Endodermal cell (in vitro differentiated cells): ENCODE data around the gene PHLDB2. TPM values are rescaled to one million over a fixed set of nuclear protein-coding genes. Genes with fewer than 3 reads are reported as not detected.
A peak's percentile ranks its signal among the peaks of the same experiment; 100 is the strongest.

ENCODE experiments used
- DNase-seq: peaks from one replicate; pipeline ENCODE4 v3.0.0-alpha.2; 2017
- H3K27ac ChIP-seq: 2 replicates; pipeline ENCODE4 v1.5.1; 2013; ENCODE audit warnings: mild to moderate bottlenecking, low read depth, low read length, moderate library complexity
- H3K27me3 ChIP-seq: 2 replicates; pipeline ENCODE4 v1.6.1; 2013; ENCODE audit warnings: mild to moderate bottlenecking, low read length, moderate library complexity; ENCODE audit not compliant: insufficient read depth, control insufficient read depth, poor library complexity, severe bottlenecking
- H3K36me3 ChIP-seq: 2 replicates; pipeline ENCODE4 v1.7.0; 2013; ENCODE audit warnings: mild to moderate bottlenecking, low read length, moderate library complexity; ENCODE audit not compliant: control insufficient read depth, insufficient read depth
- H3K4me1 ChIP-seq: one replicate; pipeline ENCODE4 v1.7.0; 2013; ENCODE audit warnings: low read length; ENCODE audit not compliant: control insufficient read depth, insufficient read depth
- H3K4me3 ChIP-seq: 2 replicates; pipeline ENCODE4 v1.5.1; 2013; ENCODE audit warnings: mild to moderate bottlenecking, low read length, moderate library complexity
- H3K9ac ChIP-seq: 2 replicates; pipeline ENCODE4 v1.6.1; 2013; ENCODE audit warnings: mild to moderate bottlenecking, low read length, moderate library complexity; ENCODE audit not compliant: poor library complexity, severe bottlenecking; ENCODE audit errors: extremely low read depth
- H3K9me3 ChIP-seq: 2 replicates; pipeline ENCODE4 v1.6.1; 2013; ENCODE audit warnings: mild to moderate bottlenecking, low read length, moderate library complexity; ENCODE audit not compliant: control insufficient read depth
- H3K27ac Mint-ChIP-seq: 2 replicates; pipeline ENCODE4 v1.8.0; 2020; ENCODE audit warnings: mixed read lengths
- H3K27me3 Mint-ChIP-seq: 2 replicates; pipeline ENCODE4 v1.8.0; 2021; ENCODE audit warnings: mild to moderate bottlenecking, mixed read lengths; ENCODE audit not compliant: insufficient read depth
- H3K36me3 Mint-ChIP-seq: 2 replicates; pipeline ENCODE4 v1.8.0; 2020; ENCODE audit warnings: low read depth, mixed read lengths
- H3K4me1 Mint-ChIP-seq: 2 replicates; pipeline ENCODE4 v1.8.0; 2020; ENCODE audit warnings: mixed read lengths
- H3K4me3 Mint-ChIP-seq: 2 replicates; pipeline ENCODE4 v1.8.0; 2020; ENCODE audit warnings: mild to moderate bottlenecking, moderate library complexity, mixed read lengths
- H3K9me3 Mint-ChIP-seq: 2 replicates; pipeline ENCODE4 v1.8.0; 2020; ENCODE audit warnings: mild to moderate bottlenecking, mixed read lengths
- WGBS, 2 experiments: methylation state at CpG; one replicate each; pipeline versions ENCODE4 v1.1.5 to v1.1.7; 2013; ENCODE audit warnings: missing lambda C conversion rate in 2 of 2, mixed read lengths in 1 of 2; ENCODE audit not compliant: insufficient coverage in 1 of 2, insufficient read length in 1 of 2; 5-methylcytosine and 5-hydroxymethylcytosine counted together
- total RNA-seq, 2 donors: library from RNA; stranded (reverse); fragmentation: NEBNext Ultra II Directional in 1 of 2; extraction: Animal tissue kit (Norgen Biotek cat#: 25700) in 1 of 2; gene quantifications; 2 replicates in 1 of 2; 3 replicates in 1 of 2; pipeline ENCODE4 v1.2.1, GENCODE V29; 2021
- TF ChIP-seq, protein P1 (sequence below): fragments of 200-600 bp; sonication (generic); conservative IDR thresholded peaks from 2 replicates; pipeline ENCODE4 v1.5.0; 2021; ENCODE audit warnings: antibody characterized with exemption, mild to moderate bottlenecking

PHLDB2 gene
- total RNA-seq, 2 donors from 2014 or later: 59.5 to 67.4 TPM

DNA sequence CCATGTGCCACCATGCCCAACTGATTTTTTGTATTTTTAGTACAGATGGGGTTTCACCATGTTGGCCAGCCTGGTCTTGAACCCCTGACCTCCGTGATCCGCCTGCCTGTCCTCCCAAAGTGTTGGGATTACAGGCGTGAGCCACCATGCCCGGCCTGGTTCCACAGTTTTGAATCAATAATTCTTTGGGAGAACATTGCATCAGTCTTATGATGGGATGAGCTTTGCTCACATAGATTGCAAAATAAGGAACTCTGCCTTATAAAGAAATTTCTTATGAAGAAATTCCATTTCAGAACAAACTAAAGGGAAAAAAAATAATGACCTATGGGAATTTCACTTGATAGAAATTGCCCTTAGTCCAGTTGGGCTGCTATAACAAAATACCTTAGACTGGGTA, 159.6 kb downstream of the PHLDB2 start:
- no peak overlapping the region for H3K4me3 Mint-ChIP-seq
- 96 to 100% methylated on average over 4 of the region's 4 CpGs for WGBS, 2 experiments

DNA sequence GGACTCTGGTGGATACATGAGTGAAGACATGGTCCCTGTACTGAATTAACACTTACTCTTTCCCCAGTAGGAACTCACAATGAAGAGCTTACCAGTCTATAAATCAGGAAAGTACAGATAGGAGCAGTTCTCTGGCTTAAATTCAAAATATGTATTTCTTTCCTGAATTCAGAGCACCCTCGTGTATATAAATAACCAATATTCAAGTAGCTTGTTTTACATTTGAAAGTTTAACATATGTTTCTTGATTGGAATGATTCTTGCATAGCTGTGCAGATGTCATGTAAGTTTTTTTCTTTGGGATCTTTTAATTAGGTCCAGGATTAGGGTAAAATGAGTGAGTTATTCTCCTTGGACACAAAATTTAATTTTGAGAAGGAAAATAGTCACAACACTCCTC, 160.7 kb downstream of the PHLDB2 start:
- no peak overlapping the region for H3K27ac Mint-ChIP-seq
- no peak for DNase-seq
- WGBS, 2 experiments: 80% methylated on average over 1 of the region's 1 CpG; no CpG with 5 or more reads in 1 of the 2 experiments
- H3K36me3 Mint-ChIP-seq: no peaks in the 10 kb centered on the region
- peaks cover 7% of the 10 kb centered on the region for H3K9me3 Mint-ChIP-seq
- peaks cover 13% of the 10 kb centered on the region for H3K9me3 ChIP-seq
- no peaks in the 10 kb centered on the region for H3K27me3 Mint-ChIP-seq
- no peak overlapping the region for H3K4me3 Mint-ChIP-seq
- peaks cover 5% of the 10 kb centered on the region for H3K4me1 Mint-ChIP-seq
- TF ChIP-seq, protein P1, sequence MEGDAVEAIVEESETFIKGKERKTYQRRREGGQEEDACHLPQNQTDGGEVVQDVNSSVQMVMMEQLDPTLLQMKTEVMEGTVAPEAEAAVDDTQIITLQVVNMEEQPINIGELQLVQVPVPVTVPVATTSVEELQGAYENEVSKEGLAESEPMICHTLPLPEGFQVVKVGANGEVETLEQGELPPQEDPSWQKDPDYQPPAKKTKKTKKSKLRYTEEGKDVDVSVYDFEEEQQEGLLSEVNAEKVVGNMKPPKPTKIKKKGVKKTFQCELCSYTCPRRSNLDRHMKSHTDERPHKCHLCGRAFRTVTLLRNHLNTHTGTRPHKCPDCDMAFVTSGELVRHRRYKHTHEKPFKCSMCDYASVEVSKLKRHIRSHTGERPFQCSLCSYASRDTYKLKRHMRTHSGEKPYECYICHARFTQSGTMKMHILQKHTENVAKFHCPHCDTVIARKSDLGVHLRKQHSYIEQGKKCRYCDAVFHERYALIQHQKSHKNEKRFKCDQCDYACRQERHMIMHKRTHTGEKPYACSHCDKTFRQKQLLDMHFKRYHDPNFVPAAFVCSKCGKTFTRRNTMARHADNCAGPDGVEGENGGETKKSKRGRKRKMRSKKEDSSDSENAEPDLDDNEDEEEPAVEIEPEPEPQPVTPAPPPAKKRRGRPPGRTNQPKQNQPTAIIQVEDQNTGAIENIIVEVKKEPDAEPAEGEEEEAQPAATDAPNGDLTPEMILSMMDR: no peak
- H3K27me3 ChIP-seq: no peaks in the 10 kb centered on the region
- H3K4me3 ChIP-seq: no peak overlapping the region
- H3K4me1 ChIP-seq: no peaks in the 10 kb centered on the region
- H3K9ac ChIP-seq: no peak overlapping the region
- no peak overlapping the region for H3K27ac ChIP-seq
- no peaks in the 10 kb centered on the region for H3K36me3 ChIP-seq

More for the DNA sequence above, 159.6 kb downstream of the PHLDB2 start:
- Histone ChIP-seq H3K4me1 (no peaks in the 10 kb centered on the region), H3K27me3 (no peaks in the 10 kb centered on the region), H3K36me3 (no peaks in the 10 kb centered on the region), H3K9ac (no peak overlapping the region), H3K4me3 (no peak overlapping the region), H3K27ac (no peak overlapping the region), H3K9me3 (peaks cover 13% of the 10 kb centered on the region)
- Mint-ChIP-seq H3K9me3 (peaks cover 7% of the 10 kb centered on the region), H3K27ac (no peak overlapping the region), H3K36me3 (no peaks in the 10 kb centered on the region), H3K4me1 (peaks cover 5% of the 10 kb centered on the region), H3K27me3 (no peaks in the 10 kb centered on the region)
- DNase-seq: no peak
- TF ChIP-seq, protein P1: no peak

DNA sequence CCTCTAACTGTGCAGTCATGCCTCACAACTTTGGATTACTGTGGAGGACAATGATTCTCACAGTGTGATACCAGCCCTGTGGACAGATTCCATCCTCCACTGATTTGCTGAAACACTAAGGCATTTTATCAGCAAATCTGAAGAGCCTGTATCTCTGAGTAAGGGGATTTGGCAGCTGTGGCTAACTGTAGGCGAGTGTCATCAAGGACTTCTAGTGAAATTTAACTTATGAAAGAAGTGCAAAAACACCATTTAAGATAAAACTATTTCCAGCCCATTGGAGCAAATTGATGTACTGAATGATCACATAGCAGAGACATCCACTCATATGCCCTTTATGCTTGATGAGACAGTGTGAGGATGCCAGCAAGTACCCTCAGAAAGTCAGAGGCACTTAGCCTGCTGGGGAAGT, 161.6 kb downstream of the PHLDB2 start:
- H3K9me3 Mint-ChIP-seq: peaks cover 7% of the 10 kb centered on the region
- no peaks in the 10 kb centered on the region for H3K4me1 ChIP-seq
- H3K27me3 ChIP-seq: no peaks in the 10 kb centered on the region
- H3K9ac ChIP-seq: peak overlapping the region; percentile 23
- H3K4me3 Mint-ChIP-seq: no peak overlapping the region
- WGBS, 2 experiments: 50 to 80% methylated on average over 1 of the region's 1 CpG
- peaks cover 13% of the 10 kb centered on the region for H3K9me3 ChIP-seq
- no peaks in the 10 kb centered on the region for H3K36me3 ChIP-seq
- no peak overlapping the region for H3K4me3 ChIP-seq
- H3K36me3 Mint-ChIP-seq: no peaks in the 10 kb centered on the region
- peak overlapping the region; percentile 95 for H3K27ac ChIP-seq
- TF ChIP-seq, protein P1: no peak
- H3K4me1 Mint-ChIP-seq: peaks cover 5% of the 10 kb centered on the region
- H3K27me3 Mint-ChIP-seq: no peaks in the 10 kb centered on the region
- DNase-seq: no peak
- no peak overlapping the region for H3K27ac Mint-ChIP-seq

Other genes starting within 250 kb of the PHLDB2 start
- gene PLCXD2, start 184.6 kb upstream of the PHLDB2 start, total RNA-seq: 10 to 100 TPM in 1 of 2 donors, 1 to 10 TPM in 1; 7.3 to 12.1 TPM
- gene ABHD10, start 119.8 kb downstream of the PHLDB2 start, total RNA-seq: 10 to 100 TPM; 27.9 to 38.1 TPM
- gene TAGLN3, start 139.7 kb downstream of the PHLDB2 start, total RNA-seq: 1 to 10 TPM; 1.4 to 3.7 TPM
- gene TMPRSS7, start 175.5 kb downstream of the PHLDB2 start, total RNA-seq: not detected
- 1 to 10 TPM; 5.2 to 6.7 TPM for gene C3orf52, start 227.1 kb downstream of the PHLDB2 start, total RNA-seq